GM12801 (cell line): Measurements from ENCODE around the gene GPR108.

Experiments used
- CTCF ChIP-seq: IDR thresholded peaks from one replicate; pipeline ENCODE4 v1.5.1; 2011; ENCODE audit warnings: control low read depth; ENCODE audit not compliant: insufficient read length; ENCODE audit errors: extremely low read depth

Gene GPR108

GRCh38 chr19:6737873-6738786 lies 750 bp upstream of the GPR108 start:
- no peak for TF ChIP-seq CTCF

GRCh38 chr19:6736917-6737283 lies 480 bp downstream of the GPR108 start:
- no peak for TF ChIP-seq CTCF

- no peak for TF ChIP-seq CTCF
Measured at GRCh38 chr19:6736169-6736916, 1.0 kb downstream of the GPR108 start.

GRCh38 chr19:6735181-6735911 lies 2.0 kb downstream of the GPR108 start:
- no peak for TF ChIP-seq CTCF

GRCh38 chr19:6734096-6734696 lies 3.2 kb downstream of the GPR108 start:
- TF ChIP-seq CTCF, result no peak

GRCh38 chr19:6733338-6734095 lies 3.9 kb downstream of the GPR108 start:
- TF ChIP-seq CTCF, result no peak
